Stimulated activated CD4-positive, alpha-beta T cell treated with anti-CD3 and anti-CD28 coated beads, Interleukin-2, amount 100 ng/mL, for 4 hours (primary cell): ENCODE results near the gene DCAF5.
"Not testable (repeated sequence)": the region's sequence is repeated elsewhere in the genome, so short reads cannot be mapped to it uniquely, and the experiment has no call there.

ENCODE experiments used
- DNase-seq: peaks from one replicate; pipeline ENCODE4 v3.0.0-alpha.2; 2020; ENCODE audit warnings: low read depth

DCAF5 gene

DNA sequence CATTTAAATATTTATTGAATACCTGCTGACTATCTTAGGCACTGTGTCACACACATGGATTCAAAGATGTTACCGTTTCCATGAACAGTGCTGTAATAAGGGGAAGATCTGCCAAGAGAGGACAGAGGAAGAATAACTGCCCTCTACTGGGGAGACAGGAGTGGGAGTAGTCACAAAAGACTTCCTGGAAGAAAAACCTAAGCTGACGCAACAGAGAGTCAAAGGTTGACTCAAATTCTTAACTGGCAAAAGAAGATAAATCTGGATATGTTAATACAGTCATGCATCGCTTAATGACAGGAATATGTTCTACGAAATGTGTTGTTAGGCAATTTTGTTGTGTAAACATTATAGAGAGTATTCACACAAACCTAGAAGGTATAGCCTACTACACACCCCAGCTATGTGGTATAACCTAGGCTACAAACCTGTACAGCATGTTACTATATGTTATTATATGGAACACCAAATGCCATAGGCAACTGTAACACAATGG is 51.5 kb downstream of the DCAF5 start:
- no peak for DNase-seq

DNA sequence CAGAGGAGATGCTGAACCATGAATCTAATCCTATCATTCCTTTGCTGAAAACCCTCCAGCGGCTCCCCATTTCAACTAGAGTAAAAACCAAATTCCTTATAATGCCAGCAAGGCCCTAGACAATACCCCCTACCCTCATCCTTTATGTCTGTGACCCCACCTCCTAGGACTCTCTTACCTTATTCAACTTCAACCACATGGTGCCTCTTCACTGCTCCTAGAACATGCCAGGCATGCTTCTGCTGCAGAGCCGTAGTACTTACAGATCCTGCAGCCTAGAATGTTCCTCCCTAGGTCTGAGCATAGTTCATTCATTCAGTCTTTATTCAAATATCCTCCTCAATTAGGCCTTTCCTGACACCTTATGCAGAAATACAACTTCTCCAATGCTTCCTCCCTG is 54.9 kb downstream of the DCAF5 start:
- no peak for DNase-seq

DNA sequence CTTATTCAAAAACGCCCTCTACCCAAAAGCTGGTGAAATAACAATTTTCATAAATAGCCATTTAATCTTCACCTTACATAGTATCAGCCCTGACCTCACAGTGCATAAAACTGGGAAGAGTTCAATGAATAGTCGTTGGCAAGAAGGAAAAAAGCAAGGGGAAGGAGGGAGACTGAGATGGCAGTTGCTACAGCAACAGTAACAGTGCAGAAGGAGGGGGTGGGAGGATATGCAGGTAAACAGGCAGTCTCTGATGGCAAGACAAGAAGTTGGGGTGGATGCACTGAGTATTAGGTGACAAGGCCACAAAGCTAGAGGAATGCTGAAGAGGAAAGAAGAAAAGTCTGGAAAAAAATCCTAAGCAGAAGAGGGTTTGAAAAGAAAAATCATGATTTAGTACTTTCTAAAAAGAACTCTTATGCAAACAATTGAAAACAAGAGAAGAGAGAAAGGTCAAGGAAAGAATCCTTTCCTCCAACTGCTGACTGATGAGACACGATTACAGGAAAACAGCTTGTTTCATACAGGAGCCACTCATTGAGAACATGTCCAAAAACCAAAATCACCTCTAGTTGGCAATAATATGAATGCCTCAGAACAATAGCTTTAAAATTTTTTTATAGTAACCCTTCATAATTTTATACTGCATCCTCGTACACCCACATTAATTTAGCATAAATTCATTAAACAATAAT is 56.0 kb downstream of the DCAF5 start:
- no peak for DNase-seq

DNA sequence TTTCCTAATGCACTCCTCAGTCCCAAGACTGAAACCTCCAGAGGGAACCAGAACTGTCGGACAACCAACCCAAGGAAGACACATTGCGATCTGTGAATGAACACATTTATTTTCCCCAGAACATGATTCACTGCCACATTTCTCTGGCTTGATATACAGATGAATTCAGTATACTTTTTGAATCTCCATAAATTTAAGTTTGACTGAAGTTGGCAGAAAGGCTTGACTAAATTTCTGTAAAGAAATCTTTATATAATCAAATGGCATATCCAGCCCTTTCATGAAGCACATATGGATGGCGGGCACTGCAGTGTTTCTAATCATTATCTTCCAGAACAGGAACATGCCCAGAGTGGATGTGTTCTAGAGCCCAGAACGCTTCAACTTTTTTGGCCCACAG is 56.7 kb downstream of the DCAF5 start:
- DNase-seq: no peak

DNA sequence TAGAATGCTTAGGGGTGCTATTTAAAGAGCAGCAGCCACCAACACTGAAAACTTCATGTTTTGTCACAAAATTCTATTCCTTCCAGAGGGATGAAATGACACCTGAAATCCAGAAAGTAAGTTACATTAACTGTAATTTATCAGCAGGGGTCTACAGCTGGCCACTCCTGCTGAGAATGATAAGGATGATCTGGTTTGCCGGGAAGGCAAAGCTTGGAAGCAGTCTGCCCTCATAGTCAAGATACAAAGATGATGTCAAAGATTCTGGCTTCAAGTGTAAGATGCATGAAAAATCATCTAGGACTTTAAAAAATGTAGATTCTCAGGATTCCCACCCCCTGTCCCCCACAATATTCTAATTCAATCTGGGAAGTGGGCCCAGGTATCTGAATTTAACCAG is 58.4 kb downstream of the DCAF5 start:
- DNase-seq: no peak

DNA sequence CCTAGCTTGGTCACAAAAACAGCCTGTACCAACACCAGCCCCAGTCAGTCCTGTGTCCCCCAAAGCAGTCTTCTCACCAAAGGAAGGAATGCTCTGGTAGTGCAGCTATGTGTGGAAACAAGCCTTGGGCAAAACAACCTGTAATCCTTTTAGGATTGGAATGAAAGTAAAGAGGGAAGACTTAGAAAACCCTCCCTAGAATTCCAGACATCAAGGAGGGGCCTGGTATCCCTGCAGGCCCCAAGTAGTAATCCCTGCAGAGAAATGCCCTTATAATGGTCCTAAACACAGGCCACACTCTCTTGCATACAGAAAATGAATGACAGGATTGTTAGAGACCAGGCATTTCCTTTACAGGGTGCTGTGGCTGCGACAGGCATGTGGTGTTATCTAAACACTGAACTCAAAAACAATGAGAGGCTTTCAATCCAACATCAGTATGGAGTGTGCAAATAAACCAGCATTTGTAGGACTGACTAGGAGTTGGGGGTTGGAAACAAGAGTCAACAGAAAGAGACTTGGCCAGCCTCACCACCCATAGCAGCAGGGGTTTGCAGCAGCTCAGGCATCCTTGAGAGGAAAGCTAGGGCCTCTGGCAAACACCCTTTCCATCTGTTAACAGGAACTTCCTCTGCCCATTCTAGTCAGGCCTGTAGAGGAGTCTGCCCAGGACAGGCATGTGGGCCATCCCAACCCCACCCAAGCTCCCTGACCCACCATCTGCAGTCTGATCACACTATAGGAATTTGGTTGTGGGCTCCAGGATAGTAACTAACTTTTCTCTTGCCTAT is 59.1 kb downstream of the DCAF5 start:
- DNase-seq: no peak

DNA sequence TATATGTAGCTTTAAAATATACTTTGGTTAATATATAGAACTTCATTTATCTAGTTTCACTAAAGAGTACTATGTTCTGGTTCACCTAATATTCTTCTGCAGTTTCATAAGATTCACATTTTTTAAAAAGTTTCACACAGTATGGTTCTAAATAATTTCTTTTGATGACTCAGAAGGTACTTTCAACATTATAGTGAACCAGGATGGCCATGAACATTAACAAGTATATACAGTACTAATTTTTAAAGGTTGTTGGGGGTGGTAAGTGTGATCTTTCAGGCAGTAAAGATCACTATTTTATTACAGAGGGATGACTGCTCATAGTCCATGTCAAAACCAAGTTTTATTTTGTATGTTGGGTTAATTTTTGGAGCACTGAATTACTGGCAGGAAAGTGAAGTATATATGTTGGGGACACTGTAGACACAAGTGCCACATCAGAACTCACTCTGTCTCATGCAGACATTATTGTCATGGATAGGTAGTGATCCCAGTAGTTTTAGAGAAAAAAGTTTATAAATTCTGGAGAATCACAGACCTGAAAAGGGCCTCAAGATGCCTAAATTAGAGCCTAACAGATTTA is 60.0 kb downstream of the DCAF5 start:
- no peak for DNase-seq

DNA sequence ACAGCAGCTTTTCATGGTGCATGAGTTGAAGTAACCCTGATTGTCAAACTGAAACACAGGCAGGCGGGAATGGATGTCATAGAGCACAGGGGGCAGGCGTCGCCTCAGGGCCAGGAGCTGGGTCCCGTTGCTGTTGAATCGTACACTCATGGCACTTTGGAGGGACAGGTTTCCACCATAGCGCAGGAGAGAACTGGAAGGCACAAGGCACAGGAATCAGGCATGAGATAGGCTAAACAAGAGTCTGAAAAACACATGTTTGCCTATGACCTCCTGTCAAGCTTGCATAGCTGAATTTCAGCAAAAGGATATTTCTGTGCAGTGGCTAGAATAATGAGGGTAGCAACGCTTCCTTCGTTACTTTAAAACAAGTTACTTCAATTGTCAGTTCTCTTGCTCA is 61.2 kb downstream of the DCAF5 start:
- DNase-seq: no peak

DNA sequence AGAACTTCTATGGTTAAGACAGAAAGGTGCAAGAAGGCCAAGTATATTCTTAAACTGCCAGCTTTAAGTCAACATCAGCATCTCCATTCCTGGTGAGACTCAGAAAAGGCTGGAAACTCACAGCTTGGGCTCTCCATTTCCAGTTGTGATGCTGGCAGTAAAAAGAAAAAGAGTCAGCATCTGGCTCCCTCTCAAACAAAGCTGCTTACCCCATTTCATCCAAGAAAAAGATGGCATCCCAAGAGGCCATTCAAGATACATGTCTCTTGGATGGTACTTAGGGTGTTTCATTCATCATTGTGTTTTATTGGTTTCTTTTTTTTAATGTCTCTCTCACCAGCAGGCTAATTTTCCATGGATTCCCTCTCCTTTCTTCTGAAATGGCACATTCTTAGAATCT is 61.9 kb downstream of the DCAF5 start:
- no peak for DNase-seq

DNA sequence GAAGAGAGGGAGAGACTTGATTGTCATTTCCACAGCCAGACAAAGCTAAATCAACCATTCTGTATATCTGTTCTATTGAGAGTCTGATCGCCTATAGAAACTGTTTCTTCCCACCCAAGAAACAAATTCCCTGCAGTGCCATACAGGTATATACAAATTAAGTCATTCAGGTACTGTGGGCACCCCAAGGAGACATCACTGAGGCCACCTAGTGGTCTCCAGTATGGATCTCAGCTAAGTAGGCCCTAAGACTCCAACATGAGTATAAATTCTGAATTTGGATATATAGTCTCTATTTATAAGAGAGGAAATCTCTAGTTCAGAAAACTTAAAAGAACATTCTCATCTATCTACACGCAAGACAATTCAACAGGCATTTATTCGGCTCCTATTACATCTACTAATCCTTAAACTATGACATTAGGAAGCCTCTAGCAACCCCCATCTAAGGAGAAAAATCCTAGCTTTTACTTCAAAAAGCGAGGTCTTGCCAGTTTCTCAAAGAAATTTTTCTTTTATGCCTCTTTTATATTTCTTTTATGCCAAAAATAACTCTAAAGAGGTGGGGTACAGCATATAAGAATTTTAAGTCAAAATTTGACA is 62.6 kb downstream of the DCAF5 start:
- DNase-seq: peak; percentile 20

DNA sequence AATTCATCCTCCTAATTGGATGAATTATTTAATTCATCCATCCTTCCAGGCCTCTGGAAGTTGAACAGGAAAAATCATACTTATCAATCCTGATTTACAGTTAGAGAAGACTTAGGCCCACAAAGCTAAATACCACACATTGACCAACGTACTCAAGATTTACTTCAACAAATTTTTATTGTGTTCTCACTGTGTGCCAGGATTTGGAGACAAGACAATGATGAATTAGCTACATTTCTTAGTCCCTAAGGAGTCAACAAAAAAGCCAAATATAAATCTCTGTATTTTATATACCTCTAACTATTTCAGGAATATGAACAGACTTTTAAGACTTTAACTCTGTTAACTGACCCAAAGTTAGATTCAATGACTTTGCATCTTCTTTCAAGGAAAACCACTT is 63.9 kb downstream of the DCAF5 start:
- no peak for DNase-seq

DNA sequence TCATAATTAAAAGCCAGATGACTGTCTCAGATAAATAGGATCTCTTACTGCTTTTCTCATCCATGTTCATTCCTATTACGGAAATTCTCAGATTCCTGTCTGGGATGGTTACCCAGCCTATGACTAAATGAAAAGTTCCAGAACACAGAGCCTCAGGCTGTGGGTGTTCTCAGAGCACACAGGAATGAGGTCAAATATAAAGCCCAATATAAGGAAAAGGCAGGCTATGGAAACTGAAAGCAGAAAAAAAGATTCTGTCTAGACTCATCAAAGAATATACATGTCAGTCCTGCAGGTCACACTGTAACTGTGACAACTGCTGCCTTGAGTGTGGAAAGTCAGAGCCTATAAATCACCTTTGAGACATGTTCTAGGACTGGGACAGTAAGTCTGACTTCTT is 64.3 kb downstream of the DCAF5 start:
- no peak for DNase-seq

DNA sequence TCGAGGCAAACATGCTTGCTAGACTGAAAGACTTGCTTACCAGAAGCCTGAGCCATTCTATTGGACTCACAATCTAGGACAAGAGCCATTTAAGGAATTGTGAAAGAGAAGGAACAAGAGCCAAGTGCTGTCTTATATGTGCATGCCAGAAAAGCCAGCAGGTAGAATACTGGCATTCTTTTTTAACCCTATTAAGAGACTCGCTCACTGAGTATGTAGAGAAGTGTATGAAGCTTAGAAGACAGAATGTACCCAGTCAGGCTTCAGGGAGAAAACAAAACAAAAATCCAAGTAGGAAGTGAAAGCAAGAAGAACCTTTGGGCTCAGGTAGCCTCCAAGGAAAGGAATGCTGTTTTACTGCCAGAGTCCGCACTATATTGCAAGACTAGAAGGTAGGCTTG is 65.9 kb downstream of the DCAF5 start:
- no peak for DNase-seq

DNA sequence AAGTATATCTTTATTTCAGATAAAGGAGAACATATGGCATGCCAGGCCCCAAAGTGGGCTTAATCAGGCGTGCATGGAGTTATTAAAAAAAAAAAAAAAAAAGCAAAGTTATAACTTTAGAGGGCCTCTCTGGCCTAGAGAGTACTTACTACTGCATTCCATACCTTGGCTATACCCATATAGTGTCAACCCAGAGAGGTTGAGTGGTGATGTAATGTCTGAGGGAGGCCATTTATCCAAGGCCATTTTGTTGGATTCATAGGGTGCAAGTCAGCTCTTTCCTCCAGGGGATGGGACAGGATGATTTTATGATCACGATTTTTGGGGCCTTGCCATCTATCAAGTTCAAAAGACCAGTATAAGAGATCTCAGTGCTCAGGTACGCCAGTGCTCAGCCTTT is 66.4 kb downstream of the DCAF5 start:
- DNase-seq: no peak

DNA sequence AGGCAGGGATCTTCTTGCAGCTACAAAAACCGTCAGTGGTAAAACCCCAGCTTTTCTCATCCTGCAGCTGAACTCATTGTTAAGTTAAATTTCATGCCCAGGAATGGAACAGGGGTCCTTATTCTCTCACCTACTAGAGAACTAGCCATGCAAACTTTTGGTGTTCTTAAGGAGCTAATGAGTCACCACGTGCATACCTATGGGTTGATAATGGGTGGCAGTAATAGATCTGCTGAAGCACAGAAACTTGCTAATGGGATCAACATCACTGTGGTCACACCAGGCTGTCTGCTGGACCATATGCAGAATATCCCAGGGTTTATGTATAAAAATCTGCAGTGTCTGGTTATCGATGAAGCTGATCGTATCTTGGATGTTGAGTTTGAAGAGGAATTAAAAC is 68.9 kb downstream of the DCAF5 start:
- no peak for DNase-seq

DNA sequence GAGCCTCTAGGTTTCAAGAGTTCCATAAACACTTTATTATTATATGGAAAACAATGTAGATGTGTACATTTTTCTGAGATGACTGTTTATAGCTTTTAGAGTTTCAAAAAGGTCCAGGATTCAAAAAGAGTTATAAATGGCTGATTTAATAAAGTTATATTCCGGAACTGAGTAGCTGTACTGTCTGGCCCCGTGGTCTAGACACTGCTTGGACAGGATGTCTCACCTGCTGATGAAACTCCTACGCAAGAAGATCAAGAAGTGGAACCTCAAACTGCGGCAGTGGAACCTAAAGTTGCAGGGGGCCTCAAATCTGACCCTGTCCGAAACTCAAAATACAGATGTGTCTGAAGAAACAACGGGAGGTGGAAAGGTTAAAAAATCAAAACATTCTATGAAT is 69.7 kb downstream of the DCAF5 start:
- DNase-seq: no peak

DNA sequence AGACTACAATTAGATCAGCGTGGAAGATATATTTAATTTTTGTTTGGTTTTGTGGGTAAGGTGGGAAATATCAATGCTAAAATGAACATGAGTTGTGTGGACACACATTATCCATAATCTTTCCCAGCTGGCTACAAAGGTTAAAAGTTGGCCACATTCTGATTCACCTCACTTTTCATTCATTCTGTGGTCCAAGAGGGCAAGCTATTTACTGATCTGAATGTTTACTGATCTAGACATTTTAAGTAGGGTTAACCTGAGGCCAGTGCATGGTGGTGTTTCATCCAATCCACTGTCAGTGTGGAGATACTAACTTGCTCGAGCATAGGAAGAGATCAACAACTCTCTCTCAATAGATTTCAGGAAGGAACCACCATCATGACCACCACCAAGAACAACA is 71.6 kb downstream of the DCAF5 start:
- DNase-seq: no peak

DNA sequence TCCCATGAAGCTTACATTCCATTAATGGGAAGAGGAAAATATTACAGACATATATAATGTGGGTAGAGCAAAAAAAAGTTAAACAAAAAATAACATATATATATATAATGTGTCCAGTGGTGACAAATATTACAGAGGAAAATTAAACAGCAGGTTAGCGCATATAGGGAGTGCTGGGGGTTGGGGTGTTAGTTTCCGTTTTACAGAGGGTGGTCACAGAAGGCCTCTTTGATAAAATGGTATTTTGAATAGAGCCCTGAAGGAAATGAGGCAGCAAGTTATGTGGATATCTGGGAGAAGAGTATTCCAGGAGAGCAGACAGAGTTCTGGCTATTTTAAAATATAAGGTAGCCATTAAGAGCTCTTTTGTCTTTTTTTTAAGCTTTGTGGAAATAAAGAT is 73.2 kb downstream of the DCAF5 start:
- DNase-seq: no peak

DNA sequence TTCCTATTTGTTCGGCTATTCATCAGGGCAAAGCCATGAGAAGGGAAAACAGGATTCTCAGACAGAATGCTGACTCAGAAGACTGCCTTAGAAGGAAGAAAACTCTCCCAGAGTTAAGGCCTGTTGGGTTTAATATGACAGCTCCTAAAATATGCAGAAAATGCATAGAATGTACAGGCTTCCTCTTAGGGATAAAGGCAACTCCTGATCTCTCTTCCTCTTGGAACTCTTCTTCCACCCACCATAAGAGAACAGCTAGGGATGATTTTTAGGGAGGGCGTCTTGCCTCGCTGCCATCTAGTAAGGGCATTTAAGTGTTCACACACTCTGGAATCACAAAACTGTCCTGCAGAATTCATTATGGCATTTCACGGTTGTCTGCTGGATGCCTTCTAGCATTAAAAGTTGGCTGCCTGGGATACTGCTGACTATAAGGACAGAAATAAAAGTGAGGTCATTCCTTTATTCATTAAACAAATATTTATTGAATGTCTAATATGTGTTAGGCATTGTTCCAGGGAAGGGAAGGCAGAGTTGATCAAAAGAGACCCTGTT is 73.7 kb downstream of the DCAF5 start:
- DNase-seq: no peak

DNA sequence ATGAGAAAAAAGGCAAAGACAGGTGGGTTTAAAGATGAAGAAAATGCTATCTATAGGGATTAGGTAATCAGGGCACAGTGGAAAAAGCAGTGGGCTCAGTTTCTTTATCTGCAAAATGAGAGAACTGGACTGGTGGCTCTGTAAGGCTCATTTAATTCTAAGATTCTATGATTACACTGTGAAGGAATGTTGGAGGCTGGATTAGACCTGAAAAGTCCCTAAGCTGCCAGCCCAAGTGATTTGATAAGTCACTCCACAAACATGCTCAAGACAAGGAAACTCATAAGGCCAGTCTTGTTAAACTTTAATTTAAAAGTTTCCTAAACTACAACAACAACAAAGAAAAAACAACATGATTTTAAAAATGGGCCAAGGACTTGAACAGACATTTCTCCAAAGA is 75.1 kb downstream of the DCAF5 start:
- no peak for DNase-seq

DNA sequence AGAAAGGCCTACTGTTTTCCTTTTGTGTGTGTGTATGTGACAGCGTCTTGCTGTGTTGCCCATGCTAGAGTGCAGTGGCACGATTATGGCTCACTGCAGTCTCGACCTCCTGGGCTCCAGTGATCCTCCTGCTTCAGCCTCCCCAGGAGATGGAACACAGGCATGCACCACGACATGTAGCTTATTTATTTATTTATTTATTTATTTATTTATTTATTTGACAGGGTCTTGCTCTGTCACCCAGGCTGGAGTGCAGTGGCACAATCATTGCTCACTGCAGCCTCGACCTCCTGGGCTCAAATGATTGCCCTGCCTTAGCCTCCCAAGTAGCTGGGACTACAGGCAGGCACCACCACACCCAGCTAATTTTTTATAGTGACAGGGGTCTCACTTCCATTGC is 75.7 kb downstream of the DCAF5 start:
- not testable (repeated sequence) for DNase-seq

DNA sequence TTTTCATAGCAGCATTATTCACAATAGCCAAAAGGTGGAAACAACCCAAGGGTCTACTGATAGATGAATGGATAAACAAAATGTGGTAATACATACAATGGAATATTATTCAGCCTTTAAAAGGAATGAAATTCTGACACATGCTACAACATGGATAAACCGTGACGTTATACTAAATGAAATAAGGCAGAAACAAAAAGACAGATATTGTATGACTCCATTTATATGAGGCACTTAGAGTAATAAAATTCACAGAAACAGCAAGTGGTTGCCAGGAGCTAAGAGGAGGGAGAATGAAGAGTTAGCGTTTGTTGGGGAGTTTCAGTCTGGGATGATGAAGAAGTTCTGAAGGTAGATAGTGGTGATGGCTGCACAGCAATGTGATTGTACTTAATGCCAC is 76.6 kb downstream of the DCAF5 start:
- DNase-seq: no peak

DNA sequence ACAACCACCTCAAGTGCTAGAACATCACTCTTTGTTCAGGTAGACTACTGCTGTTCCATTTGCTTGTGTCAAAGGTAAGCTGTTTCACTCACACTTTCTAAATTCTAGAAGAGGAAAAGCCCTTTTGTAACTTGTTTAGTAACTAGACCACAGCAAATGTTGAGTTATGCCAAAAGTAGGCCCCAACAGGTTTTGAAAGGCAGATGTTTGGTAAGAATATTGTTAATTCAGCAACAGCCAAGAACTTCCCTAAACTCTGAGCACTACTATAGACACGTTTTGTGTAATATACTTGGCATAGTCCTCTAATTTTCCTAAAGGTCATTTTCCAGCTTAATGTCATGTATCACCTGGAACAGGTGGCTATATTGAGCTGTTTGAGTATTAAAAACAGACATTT is 79.0 kb downstream of the DCAF5 start:
- DNase-seq: no peak
